NT2/D1 (cell line): ENCODE results near the gene RNPEPL1.

ENCODE experiments used
- SUZ12 ChIP-seq: IDR thresholded peaks from 2 replicates; pipeline ENCODE4 v1.6.1; 2011; ENCODE audit not compliant: insufficient read length, insufficient read depth; ENCODE audit errors: extremely low read depth
- YY1 ChIP-seq: IDR thresholded peaks from 2 replicates; pipeline ENCODE4 v1.6.1; 2011; ENCODE audit not compliant: insufficient read length, insufficient read depth
- ZNF274 ChIP-seq: IDR thresholded peaks from 2 replicates; pipeline ENCODE4 v1.6.1; 2011; ENCODE audit warnings: mild to moderate bottlenecking, low read depth, low read length

GRCh38 chr2:240574386-240575100, 6.3 kb downstream of the RNPEPL1 start:
- TF ChIP-seq SUZ12: no peak
- TF ChIP-seq YY1: no peak
- TF ChIP-seq ZNF274: no peak
